Measurements from ENCODE around the gene IGFN1.

The IGFN1 gene

DNA sequence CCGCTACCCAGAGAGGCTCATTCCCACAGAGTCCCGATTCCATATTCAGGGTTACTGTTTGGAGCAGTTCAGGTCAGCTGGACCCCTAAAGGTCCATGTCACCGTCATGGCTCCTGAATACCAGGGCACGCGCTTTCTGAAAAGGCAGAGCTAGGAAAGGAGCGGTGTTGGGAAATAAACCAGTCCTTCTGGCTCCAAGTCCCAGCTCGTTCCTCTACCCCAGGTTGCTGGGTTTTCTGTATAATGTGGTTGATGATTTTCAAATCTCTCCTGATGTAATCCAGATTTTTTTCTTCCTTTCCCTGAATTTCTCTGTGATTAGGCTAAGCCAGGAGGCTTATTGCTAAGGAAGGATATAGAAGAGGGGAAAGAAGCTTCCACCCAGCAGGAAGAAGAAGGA lies 78.7 kb downstream of the IGFN1 start:
- no peak for TF ChIP-seq CTCF (IDR thresholded peaks at IDR 0.05; ENCODE audit: control insufficient read depth, extremely low read depth, insufficient read depth)
- H3K4me3 ChIP-seq (ENCODE audit: low read depth, low read length) = no peak overlapping the region
- DNase-seq (ENCODE audit: low read depth) = no peak

- H3K4me3 ChIP-seq (ENCODE audit: low read depth, low read length) = no peak overlapping the region
- TF ChIP-seq CTCF (IDR thresholded peaks at IDR 0.05; ENCODE audit: control insufficient read depth, extremely low read depth, insufficient read depth) = no peak
- no peak for DNase-seq (ENCODE audit: low read depth)
Measured at GRCh38 chr1:201269900-201270410, 79.3 kb downstream of the IGFN1 start.

GRCh38 chr1:201270616-201271390 lies 80.2 kb downstream of the IGFN1 start:
- no peak for TF ChIP-seq CTCF (IDR thresholded peaks at IDR 0.05; ENCODE audit: control insufficient read depth, extremely low read depth, insufficient read depth)
- H3K4me3 ChIP-seq (ENCODE audit: low read depth, low read length) = no peak overlapping the region
- no peak for DNase-seq (ENCODE audit: low read depth)

- no peak for TF ChIP-seq CTCF (IDR thresholded peaks at IDR 0.05; ENCODE audit: control insufficient read depth, extremely low read depth, insufficient read depth)
- H3K4me3 ChIP-seq (ENCODE audit: low read depth, low read length) = no peak overlapping the region
- DNase-seq (ENCODE audit: low read depth) = no peak
Measured at GRCh38 chr1:201272799-201273198, 82.2 kb downstream of the IGFN1 start.

GRCh38 chr1:201274616-201275252 lies 84.1 kb downstream of the IGFN1 start:
- no peak overlapping the region for H3K4me3 ChIP-seq (ENCODE audit: low read depth, low read length)
- no peak for DNase-seq (ENCODE audit: low read depth)
- TF ChIP-seq CTCF (IDR thresholded peaks at IDR 0.05; ENCODE audit: control insufficient read depth, extremely low read depth, insufficient read depth) = no peak

GRCh38 chr1:201275253-201275666 lies 84.6 kb downstream of the IGFN1 start:
- no peak overlapping the region for H3K4me3 ChIP-seq (ENCODE audit: low read depth, low read length)
- DNase-seq (ENCODE audit: low read depth) = no peak
- no peak for TF ChIP-seq CTCF (IDR thresholded peaks at IDR 0.05; ENCODE audit: control insufficient read depth, extremely low read depth, insufficient read depth)

Measured in LNCaP clone FGC (cell line).